Measurements from ENCODE around the gene ABLIM3. TPM values are rescaled to one million over a fixed set of nuclear protein-coding genes. Genes with fewer than 3 reads are reported as not detected.
A peak's percentile ranks its signal among the peaks of the same experiment; 100 is the strongest.

Gene ABLIM3
- total RNA-seq, 1 donor from 2014 or later, result 3.9 TPM

GRCh38 chr5:149110406-149110805 is 30.9 kb upstream of the ABLIM3 start:
- FAIRE-seq (no peak), DNase-seq (ENCODE audit: low read depth) (no peak)
- Histone ChIP-seq H3K27me3 (ENCODE audit: insufficient read depth, low read length) (no peaks in the 10 kb centered on the region), H2AFZ (ENCODE audit: low read depth, low read length) (no peak overlapping the region), H3K9ac (ENCODE audit: low read length) (no peak overlapping the region), H3K4me3 (ENCODE audit: insufficient read depth, low read depth, low read length) (no peak overlapping the region), H3K4me2 (ENCODE audit: low read length) (no peak overlapping the region), H3K4me1 (ENCODE audit: insufficient read depth, low read length) (peaks cover 6% of the 10 kb centered on the region), H3K36me3 (ENCODE audit: insufficient read depth, low read length) (no peaks in the 10 kb centered on the region), H3K27ac (ENCODE audit: low read depth, low read length) (no peak overlapping the region), H3K79me2 (ENCODE audit: insufficient read depth, low read length) (no peaks in the 10 kb centered on the region), H3K9me3 (ENCODE audit: insufficient read depth, low read depth, low read length) (no peaks in the 10 kb centered on the region), H4K20me1 (ENCODE audit: insufficient read depth, low read length) (no peaks in the 10 kb centered on the region)
- Mint-ChIP-seq H3K9me3 (ENCODE audit: unreplicated experiment) (peaks cover 2% of the 10 kb centered on the region), H3K4me3 (ENCODE audit: unreplicated experiment) (no peak overlapping the region), H3K36me3 (ENCODE audit: low read depth, unreplicated experiment) (no peaks in the 10 kb centered on the region), H3K27me3 (ENCODE audit: low read depth, unreplicated experiment) (no peaks in the 10 kb centered on the region), H3K4me1 (ENCODE audit: low read depth, unreplicated experiment) (peaks cover 15% of the 10 kb centered on the region), H3K27ac (ENCODE audit: unreplicated experiment) (no peak overlapping the region)
- no peak for TF ChIP-seq EZH2 (IDR thresholded peaks at IDR 0.05; ENCODE audit: insufficient read depth, low read length)
- no peak for TF ChIP-seq CTCF (IDR thresholded peaks at IDR 0.05; ENCODE audit: insufficient read depth, low read depth, low read length)

GRCh38 chr5:149113669-149114068 is 27.6 kb upstream of the ABLIM3 start:
- DNase-seq (ENCODE audit: low read depth) (peak; percentile 47), FAIRE-seq (no peak)

More at GRCh38 chr5:149113669-149114068, 27.6 kb upstream of the ABLIM3 start:
- Histone ChIP-seq H4K20me1 (ENCODE audit: insufficient read depth, low read length) (no peaks in the 10 kb centered on the region), H3K4me2 (ENCODE audit: low read length) (no peak overlapping the region), H3K9ac (ENCODE audit: low read length) (no peak overlapping the region), H3K4me1 (ENCODE audit: insufficient read depth, low read length) (peaks cover 6% of the 10 kb centered on the region), H3K27ac (ENCODE audit: low read depth, low read length) (no peak overlapping the region), H3K36me3 (ENCODE audit: insufficient read depth, low read length) (no peaks in the 10 kb centered on the region), H3K9me3 (ENCODE audit: insufficient read depth, low read depth, low read length) (no peaks in the 10 kb centered on the region), H3K4me3 (ENCODE audit: insufficient read depth, low read depth, low read length) (no peak overlapping the region), H3K27me3 (ENCODE audit: insufficient read depth, low read length) (no peaks in the 10 kb centered on the region), H3K79me2 (ENCODE audit: insufficient read depth, low read length) (no peaks in the 10 kb centered on the region), H2AFZ (ENCODE audit: low read depth, low read length) (no peak overlapping the region)
- Mint-ChIP-seq H3K4me3 (ENCODE audit: unreplicated experiment) (peak overlapping the region; percentile 10), H3K4me1 (ENCODE audit: low read depth, unreplicated experiment) (peaks cover 21% of the 10 kb centered on the region), H3K27me3 (ENCODE audit: low read depth, unreplicated experiment) (peaks cover 2% of the 10 kb centered on the region), H3K36me3 (ENCODE audit: low read depth, unreplicated experiment) (no peaks in the 10 kb centered on the region), H3K27ac (ENCODE audit: unreplicated experiment) (peak overlapping the region; percentile 69), H3K9me3 (ENCODE audit: unreplicated experiment) (peaks cover 2% of the 10 kb centered on the region)
- TF ChIP-seq EZH2 (IDR thresholded peaks at IDR 0.05; ENCODE audit: insufficient read depth, low read length) (no peak), CTCF (IDR thresholded peaks at IDR 0.05; ENCODE audit: insufficient read depth, low read depth, low read length) (no peak)
